ENCODE measurements around the gene HGF.

DNA sequence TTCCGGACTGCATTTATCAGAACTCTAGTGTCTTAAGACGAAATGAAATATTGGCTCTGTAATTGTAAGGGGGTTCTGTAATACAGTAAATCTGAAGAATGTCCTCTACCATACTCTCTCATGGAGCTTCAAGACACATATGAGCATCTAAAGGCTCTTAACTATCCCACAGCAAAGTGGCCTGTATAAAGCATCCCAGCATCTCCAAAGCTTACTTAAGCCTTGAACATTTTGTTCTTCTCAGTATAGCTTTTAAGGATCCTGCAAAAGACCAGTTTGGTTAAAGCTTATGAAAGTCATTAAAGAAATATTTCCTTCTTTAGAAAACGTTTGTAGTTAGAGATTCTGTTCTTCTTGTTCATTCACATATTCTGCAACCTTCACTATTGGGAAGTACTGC is 75.1 kb downstream of the HGF start:
- TF ChIP-seq, protein P1, sequence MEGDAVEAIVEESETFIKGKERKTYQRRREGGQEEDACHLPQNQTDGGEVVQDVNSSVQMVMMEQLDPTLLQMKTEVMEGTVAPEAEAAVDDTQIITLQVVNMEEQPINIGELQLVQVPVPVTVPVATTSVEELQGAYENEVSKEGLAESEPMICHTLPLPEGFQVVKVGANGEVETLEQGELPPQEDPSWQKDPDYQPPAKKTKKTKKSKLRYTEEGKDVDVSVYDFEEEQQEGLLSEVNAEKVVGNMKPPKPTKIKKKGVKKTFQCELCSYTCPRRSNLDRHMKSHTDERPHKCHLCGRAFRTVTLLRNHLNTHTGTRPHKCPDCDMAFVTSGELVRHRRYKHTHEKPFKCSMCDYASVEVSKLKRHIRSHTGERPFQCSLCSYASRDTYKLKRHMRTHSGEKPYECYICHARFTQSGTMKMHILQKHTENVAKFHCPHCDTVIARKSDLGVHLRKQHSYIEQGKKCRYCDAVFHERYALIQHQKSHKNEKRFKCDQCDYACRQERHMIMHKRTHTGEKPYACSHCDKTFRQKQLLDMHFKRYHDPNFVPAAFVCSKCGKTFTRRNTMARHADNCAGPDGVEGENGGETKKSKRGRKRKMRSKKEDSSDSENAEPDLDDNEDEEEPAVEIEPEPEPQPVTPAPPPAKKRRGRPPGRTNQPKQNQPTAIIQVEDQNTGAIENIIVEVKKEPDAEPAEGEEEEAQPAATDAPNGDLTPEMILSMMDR (IDR thresholded peaks at IDR 0.05): no peak
- no peak for TF ChIP-seq EZH2 (IDR thresholded peaks at IDR 0.05; ENCODE audit: borderline replicate concordance, insufficient read depth, low read depth, low read length, poor library complexity, severe bottlenecking)

Data from B cell (primary cell).